ENCODE data around the gene GNA12. TPM values are rescaled to one million over a fixed set of nuclear protein-coding genes. Genes with fewer than 3 reads are reported as not detected.
A peak's percentile ranks its signal among the peaks of the same experiment; 100 is the strongest.

The GNA12 gene
- total and polyA plus RNA-seq, 2 experiments from 2014 or later: 28.4 to 40.2 TPM

DNA sequence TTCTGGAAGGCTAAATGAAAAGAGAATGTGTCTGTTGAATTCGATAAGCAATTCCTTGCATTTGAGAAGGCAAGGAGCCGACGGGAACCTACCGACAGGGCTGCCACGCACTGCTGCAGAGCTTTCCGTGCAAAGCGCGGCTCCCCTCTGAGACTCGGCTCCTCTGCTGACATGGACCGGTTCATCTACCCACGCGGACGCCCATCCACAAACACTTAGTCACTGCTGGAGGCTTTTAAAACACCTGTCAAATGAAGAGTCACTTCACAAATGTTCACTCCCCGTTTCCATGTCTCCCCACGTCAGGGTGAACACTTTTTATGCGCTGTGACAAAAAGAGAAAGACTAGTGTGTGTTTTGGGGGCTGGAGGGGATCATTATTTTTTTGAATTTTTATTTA lies 124.1 kb downstream of the GNA12 start:
- H3K9me3 ChIP-seq (ENCODE audit: low read depth): no peaks in the 10 kb centered on the region
- no peak for DNase-seq (ENCODE audit: low spot score)
- H3K79me2 ChIP-seq: no peaks in the 10 kb centered on the region
- H3K4me1 ChIP-seq (ENCODE audit: insufficient read depth): peaks cover 23% of the 10 kb centered on the region
- H4K20me1 ChIP-seq (ENCODE audit: insufficient read depth, poor library complexity, severe bottlenecking): no peaks in the 10 kb centered on the region
- TF ChIP-seq EZH2phosphoT487 (IDR thresholded peaks at IDR 0.05; ENCODE audit: low read depth, severe bottlenecking, unreplicated experiment) (no peak), EZH2 (IDR thresholded peaks at IDR 0.05; ENCODE audit: borderline replicate concordance) (no peak), CTCF (IDR thresholded peaks at IDR 0.05; ENCODE audit: poor library complexity) (no peak)
- H2AFZ ChIP-seq: no peak overlapping the region
- no peak overlapping the region for H3K27ac ChIP-seq
- no peaks in the 10 kb centered on the region for H3K36me3 ChIP-seq (replicated peaks; ENCODE audit: insufficient read depth, low read depth)
- no peak overlapping the region for H3K4me3 ChIP-seq
- H3K27me3 ChIP-seq: no peaks in the 10 kb centered on the region
- H3K4me2 ChIP-seq: no peak overlapping the region
- 89% methylated on average over 16 of the region's 16 CpGs for WGBS (ENCODE audit: low lambda C conversion rate, missing lambda C conversion rate)
- no peaks in the 10 kb centered on the region for H3K9me2 ChIP-seq (replicated peaks; ENCODE audit: insufficient read depth)

GRCh38 chr7:2719007-2719406 lies 125.1 kb downstream of the GNA12 start:
- H3K4me1 ChIP-seq (ENCODE audit: insufficient read depth): peaks cover 23% of the 10 kb centered on the region
- no peaks in the 10 kb centered on the region for H3K27me3 ChIP-seq
- H3K27ac ChIP-seq: no peak overlapping the region
- no peaks in the 10 kb centered on the region for H4K20me1 ChIP-seq (ENCODE audit: insufficient read depth, poor library complexity, severe bottlenecking)
- no peaks in the 10 kb centered on the region for H3K79me2 ChIP-seq
- DNase-seq (ENCODE audit: low spot score): no peak
- H3K9me3 ChIP-seq (ENCODE audit: low read depth): no peaks in the 10 kb centered on the region
- no peaks in the 10 kb centered on the region for H3K36me3 ChIP-seq (replicated peaks; ENCODE audit: insufficient read depth, low read depth)
- TF ChIP-seq EZH2phosphoT487 (IDR thresholded peaks at IDR 0.05; ENCODE audit: low read depth, severe bottlenecking, unreplicated experiment) (no peak), CTCF (IDR thresholded peaks at IDR 0.05; ENCODE audit: poor library complexity) (peak; percentile 8)
- H3K4me2 ChIP-seq: no peak overlapping the region
- WGBS (ENCODE audit: low lambda C conversion rate, missing lambda C conversion rate): 79% methylated on average over 16 of the region's 16 CpGs
- H3K4me3 ChIP-seq: no peak overlapping the region
- H3K9me2 ChIP-seq (replicated peaks; ENCODE audit: insufficient read depth): no peaks in the 10 kb centered on the region
- H2AFZ ChIP-seq: no peak overlapping the region

DNA sequence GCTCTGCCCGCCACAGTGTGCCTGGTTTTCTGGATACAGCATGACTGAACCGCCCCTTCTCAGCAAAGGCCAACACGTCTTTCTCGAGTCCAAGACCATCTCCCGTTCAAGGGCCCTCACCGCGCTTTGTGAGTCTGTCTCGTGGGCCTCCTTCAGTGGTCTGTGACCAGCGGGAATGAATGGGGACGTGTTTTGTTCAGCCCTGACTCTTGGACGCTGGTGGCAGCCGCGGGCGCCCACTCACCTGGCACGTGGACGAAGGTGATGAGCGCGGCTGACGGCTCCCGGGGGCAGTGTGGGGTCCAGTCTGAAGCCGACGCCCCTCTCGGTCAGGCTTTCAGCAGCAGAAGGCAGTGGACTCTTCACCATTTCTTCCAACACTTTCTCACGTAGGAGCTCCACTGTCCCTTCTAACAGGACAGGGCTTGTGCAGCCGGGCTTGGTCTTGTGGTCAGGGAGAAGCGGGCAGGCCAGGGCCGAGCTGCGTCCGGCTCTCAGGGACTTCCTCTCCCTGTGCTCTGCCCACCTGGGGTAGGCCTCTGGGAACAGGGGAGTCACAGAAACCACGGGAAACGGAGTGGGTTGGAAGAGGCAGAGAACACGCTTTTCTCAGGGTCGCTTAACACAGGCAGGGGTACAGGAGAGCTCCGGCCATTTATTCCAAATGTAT lies 125.7 kb downstream of the GNA12 start:
- 94% methylated on average over 33 of the region's 34 CpGs for WGBS (ENCODE audit: low lambda C conversion rate, missing lambda C conversion rate)
- DNase-seq (ENCODE audit: low spot score): no peak
- H2AFZ ChIP-seq: no peak overlapping the region
- H3K27me3 ChIP-seq: no peaks in the 10 kb centered on the region
- no peaks in the 10 kb centered on the region for H3K79me2 ChIP-seq
- no peak overlapping the region for H3K4me2 ChIP-seq
- no peaks in the 10 kb centered on the region for H3K9me2 ChIP-seq (replicated peaks; ENCODE audit: insufficient read depth)
- no peaks in the 10 kb centered on the region for H3K9me3 ChIP-seq (ENCODE audit: low read depth)
- no peak overlapping the region for H3K4me3 ChIP-seq
- peaks cover 23% of the 10 kb centered on the region for H3K4me1 ChIP-seq (ENCODE audit: insufficient read depth)
- no peaks in the 10 kb centered on the region for H3K36me3 ChIP-seq (replicated peaks; ENCODE audit: insufficient read depth, low read depth)
- TF ChIP-seq CTCF (IDR thresholded peaks at IDR 0.05; ENCODE audit: poor library complexity) (no peak), EZH2phosphoT487 (IDR thresholded peaks at IDR 0.05; ENCODE audit: low read depth, severe bottlenecking, unreplicated experiment) (no peak), EZH2 (IDR thresholded peaks at IDR 0.05; ENCODE audit: borderline replicate concordance) (no peak)
- peak overlapping the region; percentile 90 for H3K27ac ChIP-seq
- H4K20me1 ChIP-seq (ENCODE audit: insufficient read depth, poor library complexity, severe bottlenecking): no peaks in the 10 kb centered on the region

Data from hepatocyte (in vitro differentiated cells).